NCI-H128 (cell line): ENCODE measurements around the gene ARRDC3.
"Not testable (repeated sequence)": the region's sequence is repeated elsewhere in the genome, so short reads cannot be mapped to it uniquely, and the experiment has no call there.

Experiments used
- DNase-seq: peaks from one replicate; lab custom pipeline; 2025; ENCODE audit not compliant: unreplicated experiment; lab: John Stamatoyannopoulos, UW

ARRDC3 gene

GRCh38 chr5:91383027-91383955 lies at the start of gene ARRDC3:
TSS of gene ARRDC3 (minus strand) at chr5:91383317. CDS start at chr5:91383092, 225 bp downstream.
- peak; percentile 89 for DNase-seq

- DNase-seq = no peak
These were observed 47.8 kb upstream of the ARRDC3 start for GRCh38 chr5:91430949-91431348.

GRCh38 chr5:91424638-91425436 lies 41.7 kb upstream of the ARRDC3 start:
- DNase-seq = no peak

GRCh38 chr5:91423871-91424270 lies 40.8 kb upstream of the ARRDC3 start:
- no peak for DNase-seq

GRCh38 chr5:91420879-91421278 lies 37.8 kb upstream of the ARRDC3 start:
- no peak for DNase-seq

- DNase-seq = peak; percentile 19
These were observed 36.7 kb upstream of the ARRDC3 start for GRCh38 chr5:91419571-91420537.

GRCh38 chr5:91419136-91419535 lies 36.0 kb upstream of the ARRDC3 start:
- DNase-seq = no peak

- no peak for DNase-seq
These were observed 35.0 kb upstream of the ARRDC3 start for GRCh38 chr5:91418158-91418557.

GRCh38 chr5:91417219-91417618 lies 34.1 kb upstream of the ARRDC3 start:
- DNase-seq = no peak

- DNase-seq = no peak
These were observed 33.4 kb upstream of the ARRDC3 start for GRCh38 chr5:91416491-91416890.

- DNase-seq = no peak
These were observed 26.2 kb upstream of the ARRDC3 start for GRCh38 chr5:91409304-91409703.

GRCh38 chr5:91408710-91409109 lies 25.6 kb upstream of the ARRDC3 start:
- no peak for DNase-seq

- no peak for DNase-seq
These were observed 24.1 kb upstream of the ARRDC3 start for GRCh38 chr5:91407204-91407603.

- DNase-seq = no peak
These were observed 20.3 kb upstream of the ARRDC3 start for GRCh38 chr5:91403438-91403837.

- no peak for DNase-seq
These were observed 18.1 kb upstream of the ARRDC3 start for GRCh38 chr5:91401175-91401574.

- no peak for DNase-seq
These were observed 14.7 kb upstream of the ARRDC3 start for GRCh38 chr5:91397791-91398190.

GRCh38 chr5:91390268-91390667 lies 7.2 kb upstream of the ARRDC3 start:
- DNase-seq = no peak

- DNase-seq = not testable (repeated sequence)
These were observed 6.4 kb upstream of the ARRDC3 start for GRCh38 chr5:91389555-91389954.

GRCh38 chr5:91388362-91388761 lies 5.2 kb upstream of the ARRDC3 start:
- no peak for DNase-seq

GRCh38 chr5:91386120-91386519 lies 3.0 kb upstream of the ARRDC3 start:
- DNase-seq = no peak

- DNase-seq = not testable (repeated sequence)
These were observed 2.5 kb upstream of the ARRDC3 start for GRCh38 chr5:91385596-91385995.
